HepG2 (cell line): Measurements from ENCODE around the gene GGCT.

Experiments
- EEA1 ChIP-seq: sonication (generic); formaldehyde crosslinking; IDR thresholded peaks from 2 replicates; pipeline ENCODE4 v1.5.1; 2020; ENCODE audit warnings: mild to moderate bottlenecking, missing genetic modification reagents, borderline replicate concordance
- JUND ChIP-seq: sonication (generic); formaldehyde crosslinking; IDR thresholded peaks from 2 replicates; pipeline ENCODE4 v1.8.0; 2022; ENCODE audit warnings: mild to moderate bottlenecking, missing genetic modification reagents

GRCh38 chr7:30553141-30553540 lies 48.5 kb upstream of the GGCT start:
- no peak for TF ChIP-seq EEA1 (CRISPR knock-in tag)
- no peak for TF ChIP-seq JUND (CRISPR knock-in tag)
